Vagina (tissue), 2 donors: ENCODE measurements around the gene TMEM106C.

ENCODE experiments used
- POLR2A ChIP-seq, 2 donors: fragments of 450-650 bp; IDR thresholded peaks; one replicate each; pipeline ENCODE4 v1.6.1; 2017; ENCODE audit warnings: antibody characterized with exemption in 2 of 2, mild to moderate bottlenecking in 2 of 2, moderate library complexity in 2 of 2
- POLR2AphosphoS5 ChIP-seq, 2 donors: sonication (generic); formaldehyde crosslinking; IDR thresholded peaks; one replicate each; pipeline ENCODE4 v1.9.0; 2017; ENCODE audit warnings: antibody characterized with exemption in 2 of 2, mild to moderate bottlenecking in 2 of 2, low read depth in 1 of 2; ENCODE audit not compliant: insufficient read depth in 1 of 2
- TF ChIP-seq, protein P1 (sequence below), 3 experiments: fragments of 450-650 bp in 2 of 3; fragments of 200-600 bp in 1 of 3; sonication (generic) in 1 of 3; IDR thresholded peaks; one replicate each; pipeline ENCODE4 v1.5.1; 2017 to 2019; ENCODE audit warnings: antibody characterized with exemption in 3 of 3, mild to moderate bottlenecking in 2 of 3, moderate library complexity in 2 of 3

- TF ChIP-seq, protein P1, sequence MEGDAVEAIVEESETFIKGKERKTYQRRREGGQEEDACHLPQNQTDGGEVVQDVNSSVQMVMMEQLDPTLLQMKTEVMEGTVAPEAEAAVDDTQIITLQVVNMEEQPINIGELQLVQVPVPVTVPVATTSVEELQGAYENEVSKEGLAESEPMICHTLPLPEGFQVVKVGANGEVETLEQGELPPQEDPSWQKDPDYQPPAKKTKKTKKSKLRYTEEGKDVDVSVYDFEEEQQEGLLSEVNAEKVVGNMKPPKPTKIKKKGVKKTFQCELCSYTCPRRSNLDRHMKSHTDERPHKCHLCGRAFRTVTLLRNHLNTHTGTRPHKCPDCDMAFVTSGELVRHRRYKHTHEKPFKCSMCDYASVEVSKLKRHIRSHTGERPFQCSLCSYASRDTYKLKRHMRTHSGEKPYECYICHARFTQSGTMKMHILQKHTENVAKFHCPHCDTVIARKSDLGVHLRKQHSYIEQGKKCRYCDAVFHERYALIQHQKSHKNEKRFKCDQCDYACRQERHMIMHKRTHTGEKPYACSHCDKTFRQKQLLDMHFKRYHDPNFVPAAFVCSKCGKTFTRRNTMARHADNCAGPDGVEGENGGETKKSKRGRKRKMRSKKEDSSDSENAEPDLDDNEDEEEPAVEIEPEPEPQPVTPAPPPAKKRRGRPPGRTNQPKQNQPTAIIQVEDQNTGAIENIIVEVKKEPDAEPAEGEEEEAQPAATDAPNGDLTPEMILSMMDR (IDR thresholded peaks at IDR 0.05): no peak
- TF ChIP-seq POLR2A (IDR thresholded peaks at IDR 0.05) (no peak), POLR2AphosphoS5 (IDR thresholded peaks at IDR 0.05; ENCODE audit: insufficient read depth in 1 of 2, low read depth in 1 of 2) (no peak)
Measured at GRCh38 chr12:47993491-47993890, 30.1 kb downstream of the TMEM106C start.
